WERI-Rb-1 (cell line): ENCODE results near the gene GPX4.
A peak's percentile ranks its signal among the peaks of the same experiment; 100 is the strongest.

Experiments
- DNase-seq: peaks from one replicate; pipeline ENCODE4 v3.0.0-alpha.2; 2020
- H3K27ac ChIP-seq: fragments of 250-450 bp; sonication (Bioruptor Pico); 2 replicates; pipeline ENCODE4 v1.5.1; 2020; ENCODE audit warnings: mild to moderate bottlenecking, moderate library complexity
- H3K27me3 ChIP-seq: fragments of 250-450 bp; sonication (Bioruptor Pico); 2 replicates; pipeline ENCODE4 v1.5.1; 2021; ENCODE audit warnings: mild to moderate bottlenecking, low read depth, moderate library complexity; ENCODE audit not compliant: insufficient read depth, severe bottlenecking
- H3K36me3 ChIP-seq: fragments of 250-450 bp; sonication (Bioruptor Pico); 2 replicates; pipeline ENCODE4 v1.5.1; 2020; ENCODE audit warnings: mild to moderate bottlenecking, moderate library complexity
- H3K4me3 ChIP-seq: 2 replicates; pipeline ENCODE4 v1.5.1; 2011; ENCODE audit warnings: low read depth, mild to moderate bottlenecking, control low read depth, low read length
- H3K9me3 ChIP-seq: fragments of 250-450 bp; sonication (Bioruptor Pico); 2 replicates; pipeline ENCODE4 v1.5.1; 2021; ENCODE audit warnings: mild to moderate bottlenecking, moderate library complexity; ENCODE audit not compliant: severe bottlenecking
- CTCF ChIP-seq: IDR thresholded peaks from 2 replicates; pipeline ENCODE4 v1.5.1; 2011; ENCODE audit warnings: low read depth, mild to moderate bottlenecking, control low read depth, inconsistent platforms, low read length

GPX4 gene

GRCh38 chr19:1130771-1131717 lies 27.2 kb downstream of the GPX4 start:
- no peak for DNase-seq
- Histone ChIP-seq H3K36me3 (peaks cover 5% of the 10 kb centered on the region; the same call in 1 of the 2 replicates), H3K27me3 (no peaks in the 10 kb centered on the region), H3K4me3 (no peak overlapping the region), H3K27ac (no peak overlapping the region), H3K9me3 (no peaks in the 10 kb centered on the region)
- no peak for TF ChIP-seq CTCF

GRCh38 chr19:1131718-1132551 lies 28.1 kb downstream of the GPX4 start:
- H3K27me3 ChIP-seq, result no peaks in the 10 kb centered on the region
- no peak overlapping the region for H3K27ac ChIP-seq
- no peaks in the 10 kb centered on the region for H3K9me3 ChIP-seq
- peaks cover 5% of the 10 kb centered on the region; the same call in 1 of the 2 replicates for H3K36me3 ChIP-seq
- no peak for TF ChIP-seq CTCF
- DNase-seq, result no peak
- H3K4me3 ChIP-seq, result no peak overlapping the region

GRCh38 chr19:1132552-1133383 lies 29.0 kb downstream of the GPX4 start:
- no peak overlapping the region for H3K4me3 ChIP-seq
- DNase-seq, result no peak
- H3K27me3 ChIP-seq, result no peaks in the 10 kb centered on the region
- H3K27ac ChIP-seq, result no peak overlapping the region
- no peak for TF ChIP-seq CTCF
- H3K36me3 ChIP-seq, result no peaks in the 10 kb centered on the region; the same call in 1 of the 2 replicates
- no peaks in the 10 kb centered on the region for H3K9me3 ChIP-seq

GRCh38 chr19:1133471-1133929 lies 29.7 kb downstream of the GPX4 start:
- Histone ChIP-seq H3K27ac (no peak overlapping the region), H3K27me3 (no peaks in the 10 kb centered on the region), H3K36me3 (no peaks in the 10 kb centered on the region), H3K4me3 (no peak overlapping the region), H3K9me3 (no peaks in the 10 kb centered on the region)
- no peak for TF ChIP-seq CTCF
- DNase-seq, result peak; percentile 28

GRCh38 chr19:1134431-1134830 lies 30.6 kb downstream of the GPX4 start:
- Histone ChIP-seq H3K27ac (no peak overlapping the region), H3K36me3 (no peaks in the 10 kb centered on the region; the same call in 1 of the 2 replicates), H3K4me3 (no peak overlapping the region), H3K9me3 (no peaks in the 10 kb centered on the region), H3K27me3 (no peaks in the 10 kb centered on the region)
- no peak for TF ChIP-seq CTCF
- DNase-seq, result no peak
